SK-N-SH treated with all-trans-retinoic acid at 6 μM for 48 hours (cell line): Measurements from ENCODE around the gene AIG1.

Experiments used
- GLIS3 ChIP-seq: fragments of 250-450 bp; sonication (Bioruptor Pico); IDR thresholded peaks from 2 replicates; pipeline ENCODE4 v1.5.0; 2020; ENCODE audit warnings: mild to moderate bottlenecking, moderate library complexity
- OSR1 ChIP-seq: fragments of 250-450 bp; sonication (Bioruptor Pico); IDR thresholded peaks from 2 replicates; pipeline ENCODE4 v1.8.0; 2022; ENCODE audit warnings: moderate library complexity, mild to moderate bottlenecking, inconsistent platforms
- ZNF565 ChIP-seq: fragments of 450-650 bp; formaldehyde crosslinking; conservative IDR thresholded peaks from 2 replicates; pipeline ENCODE4 v1.5.0; 2020; ENCODE audit warnings: low read depth, mild to moderate bottlenecking, moderate library complexity
- ZNF70 ChIP-seq: fragments of 450-650 bp; formaldehyde crosslinking; IDR thresholded peaks from 2 replicates; pipeline ENCODE4 v1.5.0; 2020; ENCODE audit warnings: mild to moderate bottlenecking, moderate library complexity

- no peak for TF ChIP-seq ZNF70 (CRISPR knock-in tag)
- no peak for TF ChIP-seq GLIS3 (CRISPR knock-in tag)
- no peak for TF ChIP-seq OSR1 (CRISPR knock-in tag)
- TF ChIP-seq ZNF565, result no peak
Measured at GRCh38 chr6:143322386-143322785, 261.7 kb downstream of the AIG1 start.
